AML-193 (cell line): ENCODE measurements around the gene KCNQ1.

Experiments
- DNase-seq, 2 experiments: peaks; one replicate each; lab custom pipeline; 2025; lab: John Stamatoyannopoulos, UW

KCNQ1 gene

DNA sequence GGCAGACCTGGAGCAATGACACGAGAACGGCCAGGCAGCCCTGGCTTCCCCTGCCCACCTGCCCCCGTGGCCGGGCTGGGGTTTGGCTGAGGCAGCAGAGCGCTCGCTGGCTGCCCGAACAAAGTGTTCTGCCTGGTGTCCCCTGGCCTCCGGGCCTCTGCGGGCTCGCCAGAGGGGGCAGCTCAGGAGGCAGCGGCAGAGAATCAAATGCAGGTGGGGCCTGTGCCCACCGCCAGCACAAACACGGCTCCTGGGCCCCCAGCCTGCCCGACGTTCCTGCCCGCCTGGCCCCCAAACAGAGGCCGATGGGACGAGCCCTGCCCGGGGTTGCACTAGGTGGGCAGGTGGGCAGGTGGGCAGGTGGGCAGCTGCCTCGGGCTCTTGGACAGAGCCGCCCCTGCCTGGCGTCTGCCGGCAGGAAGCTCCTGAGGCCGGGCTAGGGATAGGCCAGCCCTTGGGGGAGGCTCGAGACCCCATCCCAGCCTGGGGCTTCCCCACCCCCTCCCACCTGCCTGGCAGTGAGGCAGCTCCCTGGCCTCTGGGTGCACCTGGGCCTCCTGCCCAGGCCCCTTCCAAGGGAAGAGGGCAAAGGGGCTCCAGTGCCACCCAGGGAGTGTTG, 394.0 kb downstream of the KCNQ1 start:
- DNase-seq: no peak

DNA sequence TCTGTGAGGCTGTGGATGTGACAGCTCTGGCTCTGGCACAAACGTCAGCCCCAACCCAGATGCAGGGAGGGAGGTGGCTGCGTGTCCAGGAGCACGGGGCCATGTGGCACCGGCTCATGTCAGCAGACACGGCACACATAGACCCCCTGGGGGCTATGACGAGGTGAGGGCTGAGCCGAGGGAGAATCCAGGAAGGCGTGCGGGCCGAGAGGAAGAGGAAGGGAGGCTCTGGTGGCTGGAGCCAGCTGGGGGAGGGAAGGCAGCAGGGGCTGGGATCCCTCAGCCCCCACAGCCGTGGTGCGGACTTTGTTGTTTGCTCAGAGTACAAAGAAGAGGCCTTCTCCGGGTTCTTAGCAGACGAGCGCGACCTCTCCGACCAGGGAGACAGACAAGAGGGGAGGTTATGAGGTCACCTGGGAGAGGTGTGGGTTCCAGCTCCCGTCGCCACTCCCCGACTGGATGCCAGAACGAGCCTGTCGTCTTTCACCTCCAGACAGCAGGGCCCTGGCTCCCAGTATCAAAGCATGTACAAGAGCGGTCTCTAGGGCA, 394.7 kb downstream of the KCNQ1 start:
- no peak for DNase-seq

GRCh38 chr11:2841411-2842190, 396.8 kb downstream of the KCNQ1 start:
- DNase-seq: no peak

- no peak for DNase-seq
Measured at GRCh38 chr11:2842876-2843275, 398.1 kb downstream of the KCNQ1 start.

- no peak for DNase-seq
Measured at GRCh38 chr11:2843551-2843950, 398.7 kb downstream of the KCNQ1 start.

DNA sequence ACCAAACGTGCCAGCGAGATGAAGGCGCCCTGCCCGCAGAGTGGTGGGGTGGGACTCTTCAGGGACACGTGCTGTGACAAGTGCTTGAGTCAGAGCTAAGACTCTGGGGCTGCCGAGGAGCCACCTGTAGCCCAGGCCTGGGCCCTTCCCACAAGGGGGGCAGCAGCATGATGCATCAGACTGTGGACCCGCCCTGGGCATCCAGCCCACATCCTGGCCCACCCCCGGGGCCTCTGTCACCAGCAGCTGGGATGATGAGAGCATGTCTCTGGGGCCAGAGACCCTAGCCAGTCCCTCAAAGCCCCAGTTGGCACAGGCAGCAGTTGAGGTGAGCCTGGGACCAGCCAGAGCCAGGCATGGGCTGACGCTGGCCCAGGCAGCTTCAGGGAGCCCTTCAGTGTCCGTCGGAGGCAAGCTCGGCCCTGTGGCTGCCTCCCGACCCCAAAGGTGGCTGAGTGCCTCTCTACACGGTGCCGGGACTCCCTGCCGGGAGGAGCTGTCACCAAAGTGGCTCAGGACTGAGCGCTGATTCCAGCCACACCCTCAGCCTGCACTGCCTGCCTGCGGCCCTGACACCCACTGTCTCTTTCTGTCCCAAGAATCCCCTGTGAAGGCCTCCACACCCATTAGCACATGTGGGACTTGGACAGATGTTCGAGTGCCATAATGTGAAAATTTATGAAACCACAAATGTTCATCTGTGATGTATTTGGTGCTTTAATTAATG, 399.5 kb downstream of the KCNQ1 start:
- no peak for DNase-seq

- DNase-seq: no peak
Measured at GRCh38 chr11:2844996-2845395, 400.2 kb downstream of the KCNQ1 start.

- no peak for DNase-seq
Measured at GRCh38 chr11:2846056-2846455, 401.2 kb downstream of the KCNQ1 start.

GRCh38 chr11:2846470-2846869, 401.7 kb downstream of the KCNQ1 start:
- no peak for DNase-seq

DNA sequence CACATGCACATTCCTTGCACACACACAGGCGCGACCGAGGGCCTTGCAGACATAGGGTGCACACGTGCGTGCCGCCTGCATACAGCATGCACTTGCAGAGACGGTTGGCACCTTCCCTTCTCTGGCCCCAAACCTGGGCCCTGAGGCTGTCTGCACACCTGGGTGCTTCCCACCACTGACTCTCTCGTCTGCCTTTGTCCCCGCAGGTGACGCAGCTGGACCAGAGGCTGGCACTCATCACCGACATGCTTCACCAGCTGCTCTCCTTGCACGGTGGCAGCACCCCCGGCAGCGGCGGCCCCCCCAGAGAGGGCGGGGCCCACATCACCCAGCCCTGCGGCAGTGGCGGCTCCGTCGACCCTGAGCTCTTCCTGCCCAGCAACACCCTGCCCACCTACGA, 402.8 kb downstream of the KCNQ1 start:
- DNase-seq: no peak

DNA sequence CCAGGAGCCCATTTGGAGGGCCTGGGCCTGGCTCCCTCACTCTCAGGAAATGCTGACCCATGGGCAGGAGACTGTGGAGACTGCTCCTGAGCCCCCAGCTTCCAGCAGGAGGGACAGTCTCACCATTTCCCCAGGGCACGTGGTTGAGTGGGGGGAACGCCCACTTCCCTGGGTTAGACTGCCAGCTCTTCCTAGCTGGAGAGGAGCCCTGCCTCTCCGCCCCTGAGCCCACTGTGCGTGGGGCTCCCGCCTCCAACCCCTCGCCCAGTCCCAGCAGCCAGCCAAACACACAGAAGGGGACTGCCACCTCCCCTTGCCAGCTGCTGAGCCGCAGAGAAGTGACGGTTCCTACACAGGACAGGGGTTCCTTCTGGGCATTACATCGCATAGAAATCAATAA, 403.7 kb downstream of the KCNQ1 start:
- no peak for DNase-seq

GRCh38 chr11:2849994-2850770, 405.4 kb downstream of the KCNQ1 start:
- no peak for DNase-seq

- DNase-seq: no peak
Measured at GRCh38 chr11:2853401-2853800, 408.6 kb downstream of the KCNQ1 start.

DNA sequence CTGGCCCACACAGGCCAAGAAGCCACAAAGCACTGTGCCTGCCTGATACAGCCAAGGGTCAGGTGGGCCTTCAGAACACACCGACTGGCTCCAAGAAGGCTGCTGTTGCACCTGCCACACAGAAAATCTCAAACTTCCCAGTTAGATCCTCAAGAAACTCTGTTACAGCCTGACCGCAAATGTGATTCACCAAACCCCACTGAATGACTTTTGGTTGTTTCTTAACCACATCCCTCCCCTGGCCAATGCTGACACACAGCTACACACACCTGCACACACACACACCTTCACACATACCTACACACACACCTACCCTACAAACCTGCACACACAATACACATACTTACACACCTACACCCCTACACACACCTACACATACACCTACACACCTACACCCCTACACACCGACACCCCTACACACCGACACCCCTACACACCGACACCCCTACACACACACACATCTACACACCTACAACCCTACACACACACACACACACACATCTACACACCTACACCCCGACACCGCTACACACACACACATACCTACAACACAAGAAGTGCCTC, 409.3 kb downstream of the KCNQ1 start:
- DNase-seq: no peak

- no peak for DNase-seq
Measured at GRCh38 chr11:2855162-2855561, 410.4 kb downstream of the KCNQ1 start.

GRCh38 chr11:2857276-2857675, 412.5 kb downstream of the KCNQ1 start:
- no peak for DNase-seq

DNA sequence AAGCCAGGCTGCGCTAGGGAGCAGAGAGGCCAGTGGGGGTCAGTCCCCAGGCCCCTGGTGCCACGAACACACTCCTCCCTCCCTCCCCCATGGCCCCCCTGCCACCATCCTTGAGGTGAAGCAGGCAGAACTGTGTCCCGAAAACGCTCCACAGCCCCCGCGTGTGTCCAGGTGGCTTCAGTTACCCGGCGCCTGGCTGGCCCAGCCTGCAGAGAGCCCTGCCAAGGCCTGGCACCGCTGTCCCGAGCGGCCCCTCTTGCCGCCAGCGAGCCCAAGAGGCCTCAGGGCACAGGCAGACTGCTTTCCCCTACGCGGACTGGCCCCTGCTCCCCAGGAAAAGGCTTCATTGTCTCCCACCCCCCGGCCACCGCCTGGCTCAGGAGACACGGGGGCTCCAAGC, 413.1 kb downstream of the KCNQ1 start:
- no peak for DNase-seq

DNA sequence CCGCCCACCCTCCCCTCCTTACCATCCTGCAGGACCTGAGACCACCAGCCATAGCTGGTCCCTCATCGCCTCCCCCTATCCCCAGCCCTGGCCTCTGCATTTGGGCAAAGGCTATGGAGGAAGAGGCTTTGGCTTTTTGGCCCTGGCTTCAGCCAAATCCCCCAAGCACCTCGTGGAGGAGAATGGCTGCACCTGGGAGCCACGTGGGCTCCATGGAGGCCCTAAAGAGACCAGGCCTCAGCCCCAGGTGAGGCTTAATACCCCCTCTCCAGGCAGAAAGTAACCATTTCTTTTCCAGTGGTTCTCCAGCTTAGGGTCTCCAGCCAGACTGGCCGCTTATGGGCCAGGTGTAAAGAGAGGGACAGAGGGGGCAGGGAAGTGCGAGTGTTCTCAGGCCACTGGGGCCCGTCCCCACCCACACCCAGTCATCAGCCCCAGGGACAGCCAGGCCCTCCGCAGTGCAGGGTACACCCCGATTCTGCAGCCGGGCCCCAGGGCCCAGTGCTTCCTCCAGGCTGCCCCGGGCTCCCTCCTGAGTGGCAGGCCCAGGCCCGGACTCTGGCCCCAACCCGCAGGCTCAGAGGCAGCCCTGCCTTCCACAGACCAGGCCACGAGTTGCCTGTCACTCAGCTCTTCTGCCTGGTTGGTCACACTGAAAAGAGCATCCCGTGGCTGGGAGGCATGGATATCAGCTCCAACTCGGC, 414.3 kb downstream of the KCNQ1 start:
- DNase-seq: no peak

GRCh38 chr11:2859699-2860037, 414.9 kb downstream of the KCNQ1 start:
- DNase-seq: no peak

DNA sequence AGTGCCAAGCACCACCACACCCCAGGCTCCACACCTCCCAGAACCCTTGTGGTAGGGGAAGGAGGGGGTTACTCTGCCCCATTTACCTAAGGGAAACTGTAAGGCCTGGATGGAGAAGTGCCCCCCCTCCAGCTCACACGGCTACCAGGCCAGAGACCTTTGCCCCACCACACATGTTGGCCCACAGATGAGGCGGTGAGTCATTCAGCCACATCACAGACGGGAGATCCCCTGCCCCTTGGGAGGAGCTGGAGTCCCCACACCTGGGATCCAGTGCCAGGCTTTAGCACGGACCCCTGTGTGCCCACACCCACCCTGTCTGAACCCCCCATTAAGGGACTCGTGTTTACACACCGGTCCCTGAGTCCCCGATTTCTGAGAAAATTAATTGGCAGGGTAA, 415.8 kb downstream of the KCNQ1 start:
- DNase-seq: no peak
